ENCODE results near the gene MED27.

DNA sequence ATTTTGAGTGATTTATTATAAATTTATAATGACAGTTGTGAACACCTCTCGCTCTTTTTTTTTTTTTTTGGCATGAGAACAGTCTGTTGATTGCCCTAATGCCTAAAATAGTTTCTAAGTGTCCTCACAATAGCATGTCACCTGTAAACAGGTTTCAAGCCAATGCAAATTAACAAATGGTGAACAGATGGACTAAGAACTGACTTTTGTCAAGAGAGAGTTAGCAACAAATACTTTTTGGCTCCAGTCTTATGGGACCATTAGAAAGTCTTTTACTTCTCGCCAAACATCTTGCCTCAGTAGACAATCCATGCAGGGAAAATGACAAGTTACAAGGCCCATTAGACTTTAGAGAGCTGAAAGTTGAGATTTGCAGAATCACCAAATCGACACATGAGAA lies 67.8 kb downstream of the MED27 start:
- no peak for TF ChIP-seq EZH2 (IDR thresholded peaks at IDR 0.05; ENCODE audit: borderline replicate concordance)
- TF ChIP-seq, protein P1, sequence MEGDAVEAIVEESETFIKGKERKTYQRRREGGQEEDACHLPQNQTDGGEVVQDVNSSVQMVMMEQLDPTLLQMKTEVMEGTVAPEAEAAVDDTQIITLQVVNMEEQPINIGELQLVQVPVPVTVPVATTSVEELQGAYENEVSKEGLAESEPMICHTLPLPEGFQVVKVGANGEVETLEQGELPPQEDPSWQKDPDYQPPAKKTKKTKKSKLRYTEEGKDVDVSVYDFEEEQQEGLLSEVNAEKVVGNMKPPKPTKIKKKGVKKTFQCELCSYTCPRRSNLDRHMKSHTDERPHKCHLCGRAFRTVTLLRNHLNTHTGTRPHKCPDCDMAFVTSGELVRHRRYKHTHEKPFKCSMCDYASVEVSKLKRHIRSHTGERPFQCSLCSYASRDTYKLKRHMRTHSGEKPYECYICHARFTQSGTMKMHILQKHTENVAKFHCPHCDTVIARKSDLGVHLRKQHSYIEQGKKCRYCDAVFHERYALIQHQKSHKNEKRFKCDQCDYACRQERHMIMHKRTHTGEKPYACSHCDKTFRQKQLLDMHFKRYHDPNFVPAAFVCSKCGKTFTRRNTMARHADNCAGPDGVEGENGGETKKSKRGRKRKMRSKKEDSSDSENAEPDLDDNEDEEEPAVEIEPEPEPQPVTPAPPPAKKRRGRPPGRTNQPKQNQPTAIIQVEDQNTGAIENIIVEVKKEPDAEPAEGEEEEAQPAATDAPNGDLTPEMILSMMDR (IDR thresholded peaks at IDR 0.05; ENCODE audit: poor library complexity): no peak

Data from hepatocyte (in vitro differentiated cells).